ENCODE data around the gene SUN3. TPM values are rescaled to one million over a fixed set of nuclear protein-coding genes. Genes with fewer than 3 reads are reported as not detected.
"Not testable (repeated sequence)": the region's sequence is repeated elsewhere in the genome, so short reads cannot be mapped to it uniquely, and the experiment has no call there.

The SUN3 gene
- polyA plus RNA-seq, 1 experiment, result not detected

DNA sequence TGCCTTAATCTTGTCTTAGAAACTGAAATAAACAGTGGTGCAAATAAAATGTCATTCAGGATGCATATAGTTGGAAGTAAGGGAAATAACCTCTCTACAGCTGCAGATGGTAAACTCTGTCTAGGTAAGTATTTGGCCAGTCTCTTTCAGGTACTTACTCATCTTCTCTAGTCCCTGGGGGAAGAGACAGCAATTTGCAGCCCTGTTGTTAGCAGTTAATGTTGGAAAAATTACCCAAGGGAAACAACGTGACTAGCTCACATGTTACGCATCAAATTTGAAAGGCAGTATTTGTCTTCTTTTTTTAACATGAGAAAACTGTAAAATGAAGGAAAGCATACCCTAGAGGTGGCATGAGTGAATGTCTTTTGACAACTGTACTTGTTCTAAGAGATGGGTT lies 46.3 kb downstream of the SUN3 start:
- Histone ChIP-seq H3K27me3 (ENCODE audit: control insufficient read depth, insufficient read depth, low read length) (no peaks in the 10 kb centered on the region), H3K4me3 (ENCODE audit: low read depth, low read length) (no peak overlapping the region), H3K36me3 (ENCODE audit: control insufficient read depth, insufficient read depth, low read length) (no peaks in the 10 kb centered on the region; the same call in 1 of the 2 replicates)
- POLR2A ChIA-PET, result interaction anchor here (0.6 kb wide), 1 partner anchor 1900 kb away, joined by 5 read pairs; no protein-coding TSS in a partner anchor
- CTCF ChIA-PET, result interaction anchor here (0.6 to 3.8 kb wide), 6 partner anchors 9 to 172 kb away, joined by 4 to 16 read pairs (median 8); no protein-coding TSS in a partner anchor
- DNase-seq (ENCODE audit: low read depth), result no peak
- TF ChIP-seq, protein P1, sequence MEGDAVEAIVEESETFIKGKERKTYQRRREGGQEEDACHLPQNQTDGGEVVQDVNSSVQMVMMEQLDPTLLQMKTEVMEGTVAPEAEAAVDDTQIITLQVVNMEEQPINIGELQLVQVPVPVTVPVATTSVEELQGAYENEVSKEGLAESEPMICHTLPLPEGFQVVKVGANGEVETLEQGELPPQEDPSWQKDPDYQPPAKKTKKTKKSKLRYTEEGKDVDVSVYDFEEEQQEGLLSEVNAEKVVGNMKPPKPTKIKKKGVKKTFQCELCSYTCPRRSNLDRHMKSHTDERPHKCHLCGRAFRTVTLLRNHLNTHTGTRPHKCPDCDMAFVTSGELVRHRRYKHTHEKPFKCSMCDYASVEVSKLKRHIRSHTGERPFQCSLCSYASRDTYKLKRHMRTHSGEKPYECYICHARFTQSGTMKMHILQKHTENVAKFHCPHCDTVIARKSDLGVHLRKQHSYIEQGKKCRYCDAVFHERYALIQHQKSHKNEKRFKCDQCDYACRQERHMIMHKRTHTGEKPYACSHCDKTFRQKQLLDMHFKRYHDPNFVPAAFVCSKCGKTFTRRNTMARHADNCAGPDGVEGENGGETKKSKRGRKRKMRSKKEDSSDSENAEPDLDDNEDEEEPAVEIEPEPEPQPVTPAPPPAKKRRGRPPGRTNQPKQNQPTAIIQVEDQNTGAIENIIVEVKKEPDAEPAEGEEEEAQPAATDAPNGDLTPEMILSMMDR (IDR thresholded peaks at IDR 0.05; ENCODE audit: insufficient read depth, low read depth, low read length), result no peak

DNA sequence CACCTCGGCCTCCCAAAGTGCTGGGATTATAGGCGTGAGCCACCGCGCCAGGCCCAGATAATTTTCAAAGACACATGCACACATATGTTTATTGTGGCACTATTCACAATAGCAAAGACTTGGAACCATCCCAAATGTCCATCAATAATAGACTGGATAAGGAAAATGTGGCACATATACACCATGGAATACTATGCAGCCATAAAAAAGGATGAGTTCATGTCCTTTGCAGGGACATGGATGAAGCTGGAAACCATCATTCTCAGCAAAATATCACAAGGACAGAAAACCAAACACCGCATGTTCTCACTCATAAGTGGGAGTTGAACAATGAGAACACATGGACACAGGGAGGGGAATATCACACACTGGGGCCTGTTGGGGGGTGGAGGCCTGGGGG lies 48.3 kb downstream of the SUN3 start:
- CTCF ChIA-PET, result interaction anchor here (1.2 to 1.3 kb wide), 2 partner anchors 12 to 130 kb away, joined by 3 to 5 read pairs; no protein-coding TSS in a partner anchor
- POLR2A ChIA-PET; H3K36me3 ChIP-seq (ENCODE audit: control insufficient read depth, insufficient read depth, low read length); DNase-seq (ENCODE audit: low read depth); H3K4me3 ChIP-seq (ENCODE audit: low read depth, low read length); H3K27me3 ChIP-seq (ENCODE audit: control insufficient read depth, insufficient read depth, low read length): not testable (repeated sequence)

DNA sequence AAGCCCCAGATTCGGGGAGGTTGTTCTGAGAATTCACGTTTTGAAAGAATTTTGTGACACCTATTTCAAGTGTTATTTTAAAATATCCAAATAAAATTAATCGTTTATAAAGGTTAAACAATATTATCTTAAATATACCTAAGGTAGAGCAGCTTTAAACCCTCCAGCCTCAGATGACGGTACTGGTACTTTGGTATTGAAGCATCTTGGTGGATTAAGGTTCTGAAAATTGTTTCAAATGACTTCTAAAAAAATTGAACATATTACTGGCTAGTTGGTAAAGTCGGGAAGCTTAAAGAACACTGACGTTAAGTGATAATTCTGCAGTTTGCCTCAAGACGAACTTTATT lies 49.1 kb downstream of the SUN3 start:
- ChIA-PET POLR2A (no interaction called here), CTCF (interaction anchor here (1.2 to 1.3 kb wide), 2 partner anchors 11 to 131 kb away, joined by 3 to 5 read pairs; no protein-coding TSS in a partner anchor)
- DNase-seq (ENCODE audit: low read depth), result no peak
- Histone ChIP-seq H3K36me3 (ENCODE audit: control insufficient read depth, insufficient read depth, low read length) (peaks cover 10% of the 10 kb centered on the region), H3K4me3 (ENCODE audit: low read depth, low read length) (peak overlapping the region; percentile 74), H3K27me3 (ENCODE audit: control insufficient read depth, insufficient read depth, low read length) (no peaks in the 10 kb centered on the region)
- TF ChIP-seq, protein P1 (IDR thresholded peaks at IDR 0.05; ENCODE audit: insufficient read depth, low read depth, low read length), result no peak

- CTCF ChIA-PET, result interaction anchor here (0.9 to 2.2 kb wide), 6 partner anchors 9 to 175 kb away, joined by 3 to 17 read pairs (median 6); no protein-coding TSS in a partner anchor
- no peaks in the 10 kb centered on the region for H3K27me3 ChIP-seq (ENCODE audit: control insufficient read depth, insufficient read depth, low read length)
These were observed 49.6 kb downstream of the SUN3 start, which contains the start of gene HUS1 for GRCh38 chr7:47979145-47979831. HUS1 (minus strand) TSS chr7:47979615; CDS start chr7:47979519, 96 bp downstream.

DNA sequence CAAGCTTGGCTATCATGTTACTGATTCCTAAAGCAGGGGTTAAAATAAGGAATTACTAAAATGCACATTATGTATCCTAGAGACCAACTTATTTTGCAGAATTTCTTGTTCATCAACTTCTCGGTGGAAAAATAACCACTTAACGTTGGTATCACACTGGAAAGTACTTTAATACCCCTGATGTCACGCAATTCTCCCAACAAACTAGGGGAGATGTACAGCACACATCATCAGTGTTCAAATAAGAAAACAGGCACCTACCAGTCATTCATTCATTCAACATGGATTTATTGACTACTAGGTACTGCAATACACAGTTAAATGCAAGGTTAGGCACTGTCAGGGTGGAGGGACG lies 50.1 kb downstream of the SUN3 start:
- no peak for DNase-seq (ENCODE audit: low read depth)
- ChIA-PET CTCF (interaction anchor here (0.9 to 2.2 kb wide), 5 partner anchors 10 to 175 kb away, joined by 3 to 17 read pairs (median 6); no protein-coding TSS in a partner anchor), POLR2A (no interaction called here)
- peaks cover 15% of the 10 kb centered on the region for H3K36me3 ChIP-seq (ENCODE audit: control insufficient read depth, insufficient read depth, low read length)
- H3K4me3 ChIP-seq (ENCODE audit: low read depth, low read length), result peak overlapping the region; percentile 74
- TF ChIP-seq, protein P1 (IDR thresholded peaks at IDR 0.05; ENCODE audit: insufficient read depth, low read depth, low read length), result no peak
- no peaks in the 10 kb centered on the region for H3K27me3 ChIP-seq (ENCODE audit: control insufficient read depth, insufficient read depth, low read length)

More at GRCh38 chr7:47979145-47979831, 49.6 kb downstream of the SUN3 start, which contains the start of gene HUS1:
- peaks cover 12% of the 10 kb centered on the region for H3K36me3 ChIP-seq (ENCODE audit: control insufficient read depth, insufficient read depth, low read length)
- peak within 1 kb of the TSS; percentile 74 for H3K4me3 ChIP-seq (ENCODE audit: low read depth, low read length)
- POLR2A ChIA-PET, result no interaction called here
- peak; percentile 33 for DNase-seq (ENCODE audit: low read depth)
- TF ChIP-seq, protein P1 (IDR thresholded peaks at IDR 0.05; ENCODE audit: insufficient read depth, low read depth, low read length), result no peak

Data from BJ (cell line).